GM13976 (cell line): Measurements from ENCODE around the gene NUDT16L1.

Experiments
- DNase-seq: peaks from one replicate; pipeline ENCODE4 v3.0.0; 2012; ENCODE audit warnings: low spot score
- CTCF ChIP-seq: IDR thresholded peaks from 2 replicates; pipeline ENCODE4 v1.5.1; 2012; ENCODE audit warnings: borderline replicate concordance, mild to moderate bottlenecking; ENCODE audit not compliant: insufficient read depth; ENCODE audit errors: extremely low read depth, missing control alignments, control extremely low read depth
- in situ Hi-C: fragments of 300-500 bp; cut with MboI; formaldehyde crosslinking; loops from one replicate; pipeline ENCODE4 v1.12.0; 2022; ENCODE audit warnings: low sequenced_read_pairs, mixed read lengths, inconsistent platforms; ENCODE audit not compliant: unreplicated experiment

Gene NUDT16L1

DNA sequence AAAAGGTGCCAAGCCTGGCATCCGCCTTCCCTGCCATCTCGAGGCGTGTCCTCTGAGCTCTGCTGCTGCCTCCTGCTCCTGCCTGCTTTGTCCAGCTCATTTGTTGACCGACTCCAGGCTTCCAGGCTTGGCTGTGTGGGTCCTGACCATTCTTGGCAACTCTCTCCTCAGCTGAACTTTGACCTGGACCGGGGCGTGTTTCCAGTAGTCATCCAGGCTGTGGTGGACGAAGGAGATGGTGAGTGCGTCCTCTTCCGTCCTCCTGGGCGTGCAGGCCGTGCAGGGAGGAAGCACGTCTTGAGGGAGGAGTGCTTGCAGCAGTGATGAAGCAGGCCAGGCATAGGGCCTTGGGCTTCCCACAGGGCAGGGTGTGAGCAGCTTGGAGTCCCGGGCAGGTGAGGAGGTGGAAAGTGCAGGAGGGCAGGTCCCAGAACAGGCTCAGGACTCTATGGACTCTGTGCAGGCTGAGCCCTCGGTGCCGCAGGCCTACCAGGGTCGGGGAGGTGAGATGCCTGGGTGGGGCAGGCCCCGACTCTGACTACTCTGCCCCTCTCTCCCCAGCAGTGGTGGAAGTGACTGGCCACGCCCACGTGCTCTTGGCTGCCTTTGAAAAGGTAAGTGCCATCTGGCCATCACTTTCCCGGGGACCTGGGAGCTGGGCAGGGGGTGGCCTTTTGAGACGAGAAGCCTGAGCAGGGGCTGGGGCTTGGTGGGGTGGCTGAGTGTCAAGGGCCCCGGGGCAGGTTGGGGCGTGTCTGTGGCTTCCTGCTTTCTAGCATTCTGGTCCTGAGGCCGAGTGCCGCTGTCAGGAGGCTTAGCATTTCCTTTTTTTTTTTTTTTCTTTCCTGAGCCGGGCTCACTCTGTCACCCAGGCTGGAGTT lies 28.6 kb upstream of the NUDT16L1 start:
- no peak for TF ChIP-seq CTCF
- in situ Hi-C loops, result no loop called here
- DNase-seq, result peak; percentile 75

DNA sequence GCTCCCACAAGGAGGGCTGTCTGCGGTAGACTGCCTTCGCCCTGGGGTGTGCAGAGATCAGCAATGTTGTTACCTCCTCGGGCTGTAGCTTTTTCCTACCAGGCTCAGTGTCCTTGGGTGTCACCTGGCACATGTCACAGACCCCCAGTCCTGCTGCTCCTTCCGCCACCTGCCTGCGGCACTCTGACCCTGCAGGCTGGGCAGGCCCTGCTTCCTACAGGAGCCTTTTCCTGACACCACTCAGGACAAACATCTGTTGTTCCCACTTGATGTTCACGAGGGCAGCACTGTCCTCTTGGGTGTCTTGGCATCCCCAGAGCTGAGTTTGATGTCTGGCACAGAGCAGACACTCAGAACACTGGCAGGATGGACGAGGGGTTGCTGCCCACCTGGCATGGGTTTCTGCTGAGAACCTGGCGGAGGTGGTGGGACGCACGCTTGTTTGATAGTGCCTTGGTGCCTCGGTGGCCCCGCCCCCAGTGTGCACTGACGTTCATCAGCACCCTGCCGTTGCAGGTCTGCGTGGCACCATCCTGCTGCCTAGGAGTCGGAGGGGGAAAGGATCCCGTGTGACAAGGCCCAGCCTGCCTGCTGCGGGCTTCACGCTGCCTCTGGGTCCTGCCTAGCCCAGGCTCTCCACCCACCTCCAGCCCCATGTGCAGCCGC lies 26.7 kb upstream of the NUDT16L1 start:
- DNase-seq, result no peak
- in situ Hi-C loops, result no loop called here
- no peak for TF ChIP-seq CTCF

DNA sequence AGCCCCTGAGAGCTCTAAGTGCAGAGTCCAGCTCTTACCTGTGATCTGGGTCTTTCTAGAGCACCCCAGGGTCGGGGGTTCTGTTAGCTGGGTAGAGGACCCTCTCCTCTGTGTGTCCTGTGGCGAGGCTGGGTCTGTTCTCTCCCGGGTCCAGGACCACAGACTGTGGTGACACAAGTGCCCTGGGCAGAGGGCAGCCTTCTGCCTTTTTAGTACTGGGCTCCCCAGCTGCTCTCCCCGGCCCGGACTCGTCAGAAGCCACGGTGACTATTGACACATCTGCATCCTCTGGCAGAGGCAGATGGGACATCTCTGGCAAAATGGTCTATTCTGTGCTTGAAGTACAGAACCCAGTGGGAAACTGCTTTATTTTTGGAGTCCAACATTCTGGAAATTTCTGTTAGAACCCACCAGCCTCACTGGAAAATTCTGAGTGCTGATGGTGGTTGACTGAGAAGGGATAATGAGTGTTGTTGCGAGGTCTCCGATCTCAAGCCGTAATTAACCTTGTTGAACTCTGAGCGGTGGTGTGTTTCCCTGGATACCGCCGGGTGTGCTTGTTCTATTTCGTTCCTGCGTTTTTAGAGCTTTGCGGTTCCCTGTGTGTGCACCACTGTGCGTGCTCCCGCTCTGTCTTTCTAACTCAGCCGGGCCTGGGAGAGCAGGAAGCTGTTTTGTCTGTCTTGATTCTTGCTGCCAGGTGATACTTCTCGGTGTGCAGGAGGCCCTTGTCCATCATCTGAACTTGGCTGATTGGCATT lies 26.0 kb upstream of the NUDT16L1 start:
- in situ Hi-C loops, result no loop called here
- TF ChIP-seq CTCF, result no peak
- DNase-seq, result no peak

DNA sequence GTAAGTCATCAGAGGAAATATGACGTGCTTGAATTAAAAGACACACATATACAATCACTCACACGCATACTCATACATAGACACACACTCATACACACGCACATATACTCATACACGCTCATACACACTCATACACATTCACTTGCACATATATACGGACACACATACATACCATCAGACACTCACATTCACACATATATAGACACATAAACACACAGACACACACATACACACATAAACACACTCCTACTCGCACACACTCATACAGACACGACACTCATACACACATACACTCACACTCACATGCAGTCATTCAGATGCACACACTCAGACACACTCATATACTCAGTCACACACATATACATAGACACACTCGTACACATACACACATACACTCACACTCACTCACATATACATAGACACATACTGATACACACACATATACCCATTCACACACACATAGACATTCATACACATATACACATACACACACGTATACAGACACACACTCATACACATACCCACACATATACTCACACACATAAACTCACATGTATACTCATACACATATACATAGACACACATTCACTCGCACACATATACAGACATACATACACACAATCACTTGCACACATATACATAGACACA lies 24.9 kb upstream of the NUDT16L1 start:
- DNase-seq, result no peak
- no peak for TF ChIP-seq CTCF
- in situ Hi-C loops, result no loop called here

GRCh38 chr16:4673387-4674046 lies 19.8 kb upstream of the NUDT16L1 start:
- in situ Hi-C loops, result no loop called here
- TF ChIP-seq CTCF, result no peak
- no peak for DNase-seq
